Testis (tissue), 2 donors: ENCODE measurements around the gene HDAC3.

Source experiments
- POLR2A ChIP-seq: fragments of 450-650 bp; IDR thresholded peaks from one replicate; pipeline ENCODE4 v1.6.1; 2017; ENCODE audit warnings: antibody characterized with exemption, mild to moderate bottlenecking, moderate library complexity
- TF ChIP-seq, protein P1 (sequence below), 3 experiments: fragments of 450-650 bp in 2 of 3; fragments of 200-600 bp in 1 of 3; sonication (generic) in 1 of 3; IDR thresholded peaks; one replicate each; pipeline ENCODE4 v1.5.1; 2016 to 2019; ENCODE audit warnings: antibody characterized with exemption in 3 of 3, mild to moderate bottlenecking in 2 of 3, moderate library complexity in 1 of 3

DNA sequence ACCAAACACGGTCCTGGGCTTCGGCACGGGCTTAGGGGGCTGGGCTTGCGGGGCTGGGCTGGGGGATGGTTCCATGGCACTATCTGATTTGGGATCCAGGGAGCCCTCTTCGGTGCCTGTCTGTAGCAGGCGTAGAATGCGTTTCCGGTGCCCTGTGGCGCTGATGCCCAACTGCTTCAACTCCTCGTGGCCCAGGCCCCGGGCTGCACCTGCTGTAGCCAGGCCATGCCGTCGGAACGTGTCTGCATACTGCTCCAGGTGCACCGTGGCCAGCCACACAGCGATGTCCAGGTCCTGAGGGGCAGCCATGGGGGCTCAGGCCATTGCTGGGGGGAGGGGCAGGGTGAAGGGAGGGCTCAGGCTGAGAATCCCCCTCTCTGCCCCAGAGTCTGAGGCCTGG is 43.5 kb upstream of the HDAC3 start:
- TF ChIP-seq, protein P1, sequence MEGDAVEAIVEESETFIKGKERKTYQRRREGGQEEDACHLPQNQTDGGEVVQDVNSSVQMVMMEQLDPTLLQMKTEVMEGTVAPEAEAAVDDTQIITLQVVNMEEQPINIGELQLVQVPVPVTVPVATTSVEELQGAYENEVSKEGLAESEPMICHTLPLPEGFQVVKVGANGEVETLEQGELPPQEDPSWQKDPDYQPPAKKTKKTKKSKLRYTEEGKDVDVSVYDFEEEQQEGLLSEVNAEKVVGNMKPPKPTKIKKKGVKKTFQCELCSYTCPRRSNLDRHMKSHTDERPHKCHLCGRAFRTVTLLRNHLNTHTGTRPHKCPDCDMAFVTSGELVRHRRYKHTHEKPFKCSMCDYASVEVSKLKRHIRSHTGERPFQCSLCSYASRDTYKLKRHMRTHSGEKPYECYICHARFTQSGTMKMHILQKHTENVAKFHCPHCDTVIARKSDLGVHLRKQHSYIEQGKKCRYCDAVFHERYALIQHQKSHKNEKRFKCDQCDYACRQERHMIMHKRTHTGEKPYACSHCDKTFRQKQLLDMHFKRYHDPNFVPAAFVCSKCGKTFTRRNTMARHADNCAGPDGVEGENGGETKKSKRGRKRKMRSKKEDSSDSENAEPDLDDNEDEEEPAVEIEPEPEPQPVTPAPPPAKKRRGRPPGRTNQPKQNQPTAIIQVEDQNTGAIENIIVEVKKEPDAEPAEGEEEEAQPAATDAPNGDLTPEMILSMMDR (IDR thresholded peaks at IDR 0.05) = no peak
- TF ChIP-seq POLR2A = no peak
